Muscle layer of duodenum (tissue), 2 donors: Measurements from ENCODE around the gene TRPM6.

Experiments used
- H3K27ac ChIP-seq: one replicate; pipeline ENCODE4 v1.7.0; 2013; ENCODE audit warnings: mild to moderate bottlenecking, low read length
- H3K27me3 ChIP-seq: one replicate; pipeline ENCODE4 v1.7.0; 2013; ENCODE audit warnings: low read depth, mild to moderate bottlenecking, control low read depth, low read length
- H3K36me3 ChIP-seq, 2 donors: one replicate each; pipeline ENCODE4 v1.7.0; 2013; ENCODE audit warnings: low read length in 2 of 2, control low read depth in 1 of 2, mild to moderate bottlenecking in 1 of 2; ENCODE audit not compliant: insufficient read depth in 2 of 2, control insufficient read depth in 1 of 2
- H3K4me1 ChIP-seq, 2 donors: one replicate each; pipeline ENCODE4 v1.7.0; 2013; ENCODE audit warnings: low read length in 2 of 2, mild to moderate bottlenecking in 2 of 2, control low read depth in 1 of 2, moderate library complexity in 1 of 2; ENCODE audit not compliant: insufficient read depth in 2 of 2, control insufficient read depth in 1 of 2
- H3K4me3 ChIP-seq, 2 donors: one replicate each; pipeline ENCODE4 v1.7.0; 2013; ENCODE audit warnings: low read length in 2 of 2, low read depth in 1 of 2, mild to moderate bottlenecking in 1 of 2
- H3K9me3 ChIP-seq, 2 donors: one replicate each; pipeline ENCODE4 v1.7.0; 2013; ENCODE audit warnings: low read length in 2 of 2, control low read depth in 1 of 2, mild to moderate bottlenecking in 1 of 2; ENCODE audit not compliant: control insufficient read depth in 1 of 2
- donor health status: healthy.

The TRPM6 gene

DNA sequence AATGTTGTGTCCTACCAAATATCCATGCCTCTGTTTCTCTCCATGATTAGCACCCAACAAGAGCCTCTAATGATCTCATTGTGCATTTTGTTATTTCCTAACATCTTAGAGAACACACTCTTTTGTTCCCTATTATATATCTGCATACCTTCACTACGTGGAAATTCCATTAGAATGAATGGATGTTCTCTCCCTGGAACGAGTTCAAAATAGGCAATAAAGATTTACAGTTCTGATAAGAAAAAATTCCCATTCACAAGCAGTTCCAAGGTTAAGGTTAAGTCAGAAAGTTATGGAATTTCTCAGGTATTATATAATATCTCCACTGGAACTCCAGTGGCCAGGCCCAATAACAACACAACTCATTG is 83.7 kb downstream of the TRPM6 start:
- no peaks in the 10 kb centered on the region for H3K4me1 ChIP-seq
- H3K27me3 ChIP-seq: no peaks in the 10 kb centered on the region
- H3K27ac ChIP-seq: no peak overlapping the region

DNA sequence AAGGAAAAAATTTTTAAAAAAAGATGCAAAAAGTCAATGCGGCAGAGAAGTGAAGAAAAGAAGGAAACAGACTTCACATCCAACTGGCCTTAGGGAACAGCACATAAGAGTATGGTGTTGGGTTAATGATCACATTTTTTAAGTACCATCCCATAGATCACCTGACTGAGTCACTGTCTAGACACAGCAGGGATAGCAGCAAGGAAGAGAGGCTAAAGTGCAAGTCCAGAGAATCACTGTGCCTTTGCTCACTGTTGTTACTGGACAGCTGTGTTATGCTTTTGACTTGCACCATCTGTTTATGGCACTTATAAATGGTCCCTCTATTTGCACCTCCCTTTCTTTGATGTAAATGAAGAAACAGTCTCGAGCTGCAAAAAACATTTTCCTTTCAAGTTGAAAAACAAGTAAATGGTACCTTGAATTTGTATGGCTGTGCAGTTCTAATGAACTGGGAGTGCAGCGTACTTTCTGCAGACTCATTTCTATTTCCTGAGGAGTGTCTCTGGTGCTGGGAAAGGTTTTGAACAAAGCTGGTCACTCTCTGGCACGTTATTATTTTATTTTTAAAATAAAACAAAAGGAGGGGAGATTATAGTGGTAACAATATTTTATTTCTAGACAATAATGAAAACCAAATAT is 84.2 kb downstream of the TRPM6 start:
- Histone ChIP-seq H3K4me3 (no peak overlapping the region), H3K36me3 (no peaks in the 10 kb centered on the region), H3K9me3 (no peaks in the 10 kb centered on the region), H3K27me3 (no peaks in the 10 kb centered on the region), H3K4me1 (no peaks in the 10 kb centered on the region), H3K27ac (no peak overlapping the region)

More for the DNA sequence above, 83.7 kb downstream of the TRPM6 start:
- Histone ChIP-seq H3K9me3 (no peaks in the 10 kb centered on the region), H3K4me3 (no peak overlapping the region), H3K36me3 (no peaks in the 10 kb centered on the region)

DNA sequence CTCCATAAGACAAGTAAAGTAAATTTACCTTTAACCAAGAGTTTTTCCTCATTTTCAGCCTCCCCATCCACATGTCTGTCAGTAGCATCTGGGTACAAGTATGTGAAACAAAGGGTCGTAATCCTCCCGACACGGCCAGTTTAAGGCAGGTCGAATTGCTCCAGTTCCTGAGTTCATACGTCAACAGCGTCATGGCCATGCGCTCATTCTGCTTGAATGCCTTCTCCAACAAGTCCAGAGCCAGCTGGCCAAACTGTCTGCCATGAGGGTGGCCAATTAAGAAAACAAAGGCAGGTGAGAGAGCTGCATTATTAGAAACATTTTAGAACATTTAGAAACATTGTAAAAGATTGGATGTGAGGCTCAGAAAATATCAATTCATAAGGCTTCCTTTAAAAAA is 87.5 kb downstream of the TRPM6 start:
- Histone ChIP-seq H3K36me3 (no peaks in the 10 kb centered on the region), H3K9me3 (no peaks in the 10 kb centered on the region), H3K4me3 (no peak overlapping the region), H3K27ac (no peak overlapping the region), H3K27me3 (no peaks in the 10 kb centered on the region), H3K4me1 (no peaks in the 10 kb centered on the region)

DNA sequence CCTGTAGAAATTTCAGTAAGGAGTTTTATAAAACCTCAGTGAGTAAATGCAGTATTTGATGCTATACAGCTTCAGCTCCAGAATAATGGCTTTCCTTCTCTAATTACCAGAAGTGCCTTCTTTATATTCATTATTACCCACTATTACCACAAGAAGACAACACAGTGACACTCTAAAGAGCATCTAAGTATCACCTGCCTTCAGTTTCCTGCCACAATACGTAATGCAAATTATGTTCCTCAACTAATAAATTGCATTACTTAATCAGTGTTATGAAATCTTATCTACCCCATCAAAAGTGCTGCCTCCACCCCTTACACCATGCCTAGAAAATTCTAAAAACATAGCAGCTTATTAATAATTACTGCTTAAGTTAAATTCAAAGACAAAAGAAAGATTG is 91.9 kb downstream of the TRPM6 start:
- Histone ChIP-seq H3K4me1 (no peaks in the 10 kb centered on the region), H3K36me3 (no peaks in the 10 kb centered on the region), H3K27ac (no peak overlapping the region), H3K4me3 (no peak overlapping the region), H3K9me3 (no peaks in the 10 kb centered on the region), H3K27me3 (no peaks in the 10 kb centered on the region)

DNA sequence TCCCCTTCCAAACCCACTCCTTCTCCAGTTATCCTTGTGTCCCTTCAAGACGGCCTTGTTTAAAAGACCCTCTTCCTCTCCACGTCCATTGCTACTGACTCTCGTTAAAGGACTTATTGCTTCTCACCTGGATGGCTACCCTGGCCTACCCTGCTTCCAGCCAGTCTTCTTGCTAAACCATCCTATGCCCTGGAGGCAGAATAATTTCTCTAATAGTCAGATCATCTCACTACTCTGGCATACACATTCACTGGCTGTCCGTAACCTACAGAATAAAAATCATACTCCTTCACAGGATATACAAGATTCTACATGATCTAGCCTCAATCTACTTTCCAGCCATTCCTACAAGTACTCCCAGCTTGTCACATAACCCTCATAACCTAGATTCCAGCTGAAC is 92.6 kb downstream of the TRPM6 start:
- Histone ChIP-seq H3K27ac (no peak overlapping the region), H3K4me1 (no peaks in the 10 kb centered on the region), H3K27me3 (no peaks in the 10 kb centered on the region), H3K36me3 (no peaks in the 10 kb centered on the region), H3K9me3 (no peaks in the 10 kb centered on the region), H3K4me3 (no peak overlapping the region)

DNA sequence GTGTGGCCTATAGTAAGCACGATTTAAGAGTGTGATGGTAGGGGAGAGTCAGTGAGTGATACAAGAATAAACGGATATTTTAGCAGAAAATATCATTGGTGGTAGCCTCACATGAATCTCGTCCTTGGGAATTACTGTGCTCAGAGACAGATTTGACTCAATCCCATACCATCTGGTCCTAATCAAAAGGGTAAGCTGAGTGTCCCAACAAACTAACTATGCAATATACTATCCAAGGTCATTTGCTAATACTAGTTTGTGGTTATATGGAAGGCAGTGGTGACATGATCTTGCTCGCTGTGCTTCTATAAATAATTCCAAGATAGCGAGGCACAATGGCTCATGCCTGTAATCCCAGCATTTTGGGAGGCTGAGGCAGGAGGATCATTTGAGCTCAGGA is 103.2 kb downstream of the TRPM6 start:
- H3K4me1 ChIP-seq: no peaks in the 10 kb centered on the region

DNA sequence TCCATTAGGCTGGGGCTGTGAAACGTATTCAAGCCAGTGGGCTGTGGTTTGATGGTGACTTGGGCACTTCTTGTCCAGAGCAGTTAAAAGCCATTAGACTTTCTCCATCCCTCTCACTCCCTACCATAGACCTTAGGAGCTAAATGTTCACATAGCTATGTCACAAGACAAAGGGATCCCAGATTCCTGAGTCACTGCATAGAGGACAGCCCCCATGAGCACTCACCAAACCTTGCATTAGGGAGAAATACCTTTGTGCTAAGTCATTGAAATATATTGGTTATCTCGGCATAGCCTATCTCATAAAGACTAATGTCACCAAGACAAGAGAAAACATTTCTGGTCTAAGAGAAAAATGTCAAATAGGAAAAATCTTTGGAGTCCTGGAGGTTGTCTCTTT is 104.3 kb downstream of the TRPM6 start:
- no peak overlapping the region for H3K27ac ChIP-seq
- no peaks in the 10 kb centered on the region for H3K36me3 ChIP-seq
- no peaks in the 10 kb centered on the region for H3K4me1 ChIP-seq
- no peaks in the 10 kb centered on the region for H3K9me3 ChIP-seq
- no peaks in the 10 kb centered on the region for H3K27me3 ChIP-seq
- H3K4me3 ChIP-seq: no peak overlapping the region

More for the DNA sequence above, 103.2 kb downstream of the TRPM6 start:
- H3K36me3 ChIP-seq: no peaks in the 10 kb centered on the region
- H3K27ac ChIP-seq: no peak overlapping the region
- H3K27me3 ChIP-seq: no peaks in the 10 kb centered on the region
- H3K9me3 ChIP-seq: no peaks in the 10 kb centered on the region
- no peak overlapping the region for H3K4me3 ChIP-seq

DNA sequence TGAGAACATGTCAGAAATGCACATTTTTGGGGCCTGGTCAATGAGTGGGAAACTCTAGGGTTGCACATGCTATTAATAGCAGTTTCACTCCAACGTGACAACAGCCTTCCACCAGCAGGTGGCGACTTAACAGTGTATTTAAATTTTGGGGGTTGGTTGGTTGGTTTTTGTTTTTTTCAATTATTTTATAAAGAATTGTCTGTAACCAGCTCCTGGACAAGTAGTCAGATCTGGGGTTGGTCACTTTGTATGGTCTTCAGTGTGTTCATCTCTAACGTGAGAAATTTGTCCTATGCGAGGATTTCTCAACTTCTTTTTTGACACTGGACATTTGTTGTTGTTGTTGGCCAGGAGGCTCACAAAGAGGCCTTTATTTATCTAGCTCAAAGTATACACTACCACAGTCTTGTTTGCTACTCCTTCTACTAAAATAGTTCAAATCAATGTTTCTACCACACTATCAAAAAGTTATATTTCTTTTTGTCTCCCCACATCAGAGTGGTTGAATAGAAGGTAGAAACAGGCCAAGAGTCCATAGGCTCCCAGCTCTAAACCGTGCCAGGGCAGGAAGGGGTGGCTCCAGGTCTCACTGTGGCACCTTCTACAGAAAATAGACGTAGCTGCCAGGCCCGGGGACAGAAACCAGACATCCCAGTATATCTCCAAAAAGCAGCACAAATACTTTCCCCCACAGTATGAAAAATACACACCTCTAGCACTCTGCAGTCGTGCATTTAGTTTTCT is 110.4 kb downstream of the TRPM6 start:
- Histone ChIP-seq H3K27ac (no peak overlapping the region), H3K4me3 (no peak overlapping the region), H3K27me3 (no peaks in the 10 kb centered on the region), H3K9me3 (no peaks in the 10 kb centered on the region), H3K36me3 (no peaks in the 10 kb centered on the region), H3K4me1 (no peaks in the 10 kb centered on the region)

DNA sequence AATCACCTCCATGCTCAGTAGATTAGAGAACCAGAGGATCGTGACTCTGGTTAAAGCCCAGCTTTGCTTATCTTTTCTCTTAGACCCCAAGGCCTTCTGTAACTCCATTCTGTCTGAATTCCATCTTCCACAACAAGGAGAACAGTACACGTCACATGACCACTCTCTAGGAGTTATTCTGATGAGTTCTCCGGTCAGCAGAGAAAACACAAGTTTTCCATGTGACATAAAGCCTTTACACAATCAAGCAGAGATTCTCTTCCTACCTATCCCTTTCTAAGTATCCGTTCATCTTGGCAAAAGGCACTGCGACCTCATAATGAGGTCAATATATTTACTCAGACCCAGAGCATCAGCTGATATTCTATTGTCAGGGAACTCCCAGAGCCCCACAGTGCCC is 112.3 kb downstream of the TRPM6 start:
- no peak overlapping the region for H3K4me3 ChIP-seq
- no peaks in the 10 kb centered on the region for H3K27me3 ChIP-seq
- H3K4me1 ChIP-seq: no peaks in the 10 kb centered on the region
- H3K36me3 ChIP-seq: no peaks in the 10 kb centered on the region
- H3K9me3 ChIP-seq: no peaks in the 10 kb centered on the region
- H3K27ac ChIP-seq: no peak overlapping the region

DNA sequence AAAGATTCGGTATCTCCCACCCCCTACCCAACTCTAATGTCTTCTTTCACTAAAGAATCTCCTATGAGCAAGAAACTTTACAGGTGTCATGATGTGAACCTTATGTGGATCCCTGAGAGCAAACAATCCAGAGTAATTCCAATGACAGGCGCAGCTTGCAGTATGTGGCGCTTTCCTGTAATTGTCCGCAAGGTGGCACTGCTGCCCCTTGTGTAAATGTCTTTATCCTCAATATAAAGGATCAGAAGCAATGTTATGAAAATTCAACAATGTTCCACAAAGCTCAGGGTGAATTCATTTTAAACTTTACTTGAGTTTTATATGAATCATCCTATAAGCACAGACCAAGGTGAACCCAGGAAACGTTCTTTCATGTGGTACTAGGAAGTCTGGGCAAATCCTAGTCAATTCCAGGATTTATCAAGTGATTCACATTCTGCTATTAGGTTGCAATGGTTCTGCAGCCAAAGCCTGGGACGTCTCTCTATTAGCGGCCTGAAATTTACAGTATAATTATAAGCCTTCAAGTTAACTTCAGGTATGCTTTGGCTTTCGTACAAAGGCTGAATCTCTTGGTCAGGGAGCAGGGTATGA is 113.7 kb downstream of the TRPM6 start:
- H3K27ac ChIP-seq: no peak overlapping the region

DNA sequence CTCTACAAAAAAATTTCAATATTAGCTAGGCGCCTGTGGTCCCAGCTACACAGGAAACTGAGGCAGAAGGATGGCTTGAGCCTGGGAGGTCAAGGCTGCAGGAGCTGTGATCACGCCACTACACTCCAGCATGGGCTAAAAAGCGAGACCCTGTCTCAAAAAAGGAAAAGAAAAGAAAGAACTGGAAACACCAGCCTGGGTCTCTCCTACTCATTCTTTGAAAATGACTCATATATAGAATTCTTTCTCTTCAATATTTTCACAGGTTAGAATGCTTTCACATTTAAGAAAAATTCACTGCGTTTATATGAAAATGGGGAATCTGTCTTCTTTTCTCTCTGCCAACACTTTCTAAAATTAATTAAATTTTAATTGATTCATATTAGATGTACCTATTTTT is 115.6 kb downstream of the TRPM6 start:
- Histone ChIP-seq H3K36me3 (no peaks in the 10 kb centered on the region), H3K27me3 (no peaks in the 10 kb centered on the region), H3K4me3 (no peak overlapping the region), H3K4me1 (no peaks in the 10 kb centered on the region), H3K9me3 (no peaks in the 10 kb centered on the region), H3K27ac (no peak overlapping the region)

More for the DNA sequence above, 113.7 kb downstream of the TRPM6 start:
- Histone ChIP-seq H3K27me3 (no peaks in the 10 kb centered on the region), H3K4me1 (no peaks in the 10 kb centered on the region), H3K36me3 (no peaks in the 10 kb centered on the region), H3K9me3 (no peaks in the 10 kb centered on the region), H3K4me3 (no peak overlapping the region)
